ENCODE results near the gene RYR3.
A peak's percentile ranks its signal among the peaks of the same experiment; 100 is the strongest.
"Not testable (repeated sequence)": the region's sequence is repeated elsewhere in the genome, so short reads cannot be mapped to it uniquely, and the experiment has no call there.

RYR3 gene

GRCh38 chr15:33801954-33802353, 491.2 kb downstream of the RYR3 start:
- TF ChIP-seq CTCF (IDR thresholded peaks at IDR 0.05; ENCODE audit: low read depth, low read length, missing control alignments): no peak
- DNase-seq (ENCODE audit: low read depth): no peak
- H3K4me3 ChIP-seq (ENCODE audit: low read depth, low read length): no peak overlapping the region
- in situ Hi-C loops (cut with HindIII; ENCODE audit: low sequenced_read_pairs): no loop called here

GRCh38 chr15:33807665-33808064, 496.9 kb downstream of the RYR3 start:
- in situ Hi-C loops (cut with HindIII; ENCODE audit: low sequenced_read_pairs): no loop called here

GRCh38 chr15:33808720-33809457, 498.1 kb downstream of the RYR3 start:
- peak; percentile 13 for DNase-seq (ENCODE audit: low read depth)
- in situ Hi-C loops (cut with HindIII; ENCODE audit: low sequenced_read_pairs): no loop called here
- H3K4me3 ChIP-seq (ENCODE audit: low read depth, low read length): no peak overlapping the region
- TF ChIP-seq CTCF (IDR thresholded peaks at IDR 0.05; ENCODE audit: low read depth, low read length, missing control alignments): no peak

More at GRCh38 chr15:33807665-33808064, 496.9 kb downstream of the RYR3 start:
- no peak for TF ChIP-seq CTCF (IDR thresholded peaks at IDR 0.05; ENCODE audit: low read depth, low read length, missing control alignments)
- no peak overlapping the region for H3K4me3 ChIP-seq (ENCODE audit: low read depth, low read length)
- no peak for DNase-seq (ENCODE audit: low read depth)

GRCh38 chr15:33810073-33810595, 499.4 kb downstream of the RYR3 start:
- no peak for TF ChIP-seq CTCF (IDR thresholded peaks at IDR 0.05; ENCODE audit: low read depth, low read length, missing control alignments)
- no peak for DNase-seq (ENCODE audit: low read depth)
- no peak overlapping the region for H3K4me3 ChIP-seq (ENCODE audit: low read depth, low read length)
- in situ Hi-C loops (cut with HindIII; ENCODE audit: low sequenced_read_pairs): no loop called here

GRCh38 chr15:33810806-33811205, 500.0 kb downstream of the RYR3 start:
- H3K4me3 ChIP-seq (ENCODE audit: low read depth, low read length): no peak overlapping the region
- DNase-seq (ENCODE audit: low read depth): no peak
- in situ Hi-C loops (cut with HindIII; ENCODE audit: low sequenced_read_pairs): no loop called here
- no peak for TF ChIP-seq CTCF (IDR thresholded peaks at IDR 0.05; ENCODE audit: low read depth, low read length, missing control alignments)

- DNase-seq (ENCODE audit: low read depth): no peak
- TF ChIP-seq CTCF (IDR thresholded peaks at IDR 0.05; ENCODE audit: low read depth, low read length, missing control alignments): no peak
- in situ Hi-C loops (cut with HindIII; ENCODE audit: low sequenced_read_pairs): no loop called here
- no peak overlapping the region for H3K4me3 ChIP-seq (ENCODE audit: low read depth, low read length)
Measured at GRCh38 chr15:33813891-33814290, 503.1 kb downstream of the RYR3 start.

- in situ Hi-C loops (cut with HindIII; ENCODE audit: low sequenced_read_pairs); H3K4me3 ChIP-seq (ENCODE audit: low read depth, low read length); DNase-seq (ENCODE audit: low read depth): not testable (repeated sequence)
Measured at GRCh38 chr15:33819499-33819898, 508.7 kb downstream of the RYR3 start.

Measured in astrocyte of the cerebellum (primary cell).